Activated gamma-delta T cell treated with anti-CD3 and anti-CD28 coated beads, Interleukin-2, amount 50 U/mL, for 16 hours (primary cell): Measurements from ENCODE around the gene KIFBP.
"Not testable (repeated sequence)": the region's sequence is repeated elsewhere in the genome, so short reads cannot be mapped to it uniquely, and the experiment has no call there.

Experiments
- DNase-seq: peaks from one replicate; pipeline ENCODE4 v3.0.0-alpha.2; 2020; ENCODE audit warnings: low read depth

The KIFBP gene

GRCh38 chr10:69005704-69006485 is 17.3 kb downstream of the KIFBP start:
- DNase-seq = no peak

GRCh38 chr10:69007260-69007659 is 18.7 kb downstream of the KIFBP start:
- no peak for DNase-seq

- no peak for DNase-seq
Observed at GRCh38 chr10:69009360-69009759, 20.8 kb downstream of the KIFBP start.

GRCh38 chr10:69010151-69010640 is 21.6 kb downstream of the KIFBP start:
- DNase-seq = no peak

- DNase-seq = not testable (repeated sequence)
Observed at GRCh38 chr10:69012778-69013177, 24.2 kb downstream of the KIFBP start.

- no peak for DNase-seq
Observed at GRCh38 chr10:69014171-69014570, 25.6 kb downstream of the KIFBP start.

GRCh38 chr10:69018613-69019012 is 30.0 kb downstream of the KIFBP start:
- no peak for DNase-seq

- DNase-seq = no peak
Observed at GRCh38 chr10:69022611-69023010, 34.0 kb downstream of the KIFBP start.

GRCh38 chr10:69025370-69025896 is 36.8 kb downstream of the KIFBP start:
- no peak for DNase-seq

- DNase-seq = no peak
Observed at GRCh38 chr10:69033256-69033655, 44.7 kb downstream of the KIFBP start.

GRCh38 chr10:69037489-69037888 is 48.9 kb downstream of the KIFBP start:
- DNase-seq = no peak

- DNase-seq = not testable (repeated sequence)
Observed at GRCh38 chr10:69040904-69041303, 52.3 kb downstream of the KIFBP start.

GRCh38 chr10:69042417-69042816 is 53.8 kb downstream of the KIFBP start:
- DNase-seq = no peak

- DNase-seq = no peak
Observed at GRCh38 chr10:69042838-69043237, 54.2 kb downstream of the KIFBP start.

- DNase-seq = no peak
Observed at GRCh38 chr10:69043931-69044531, 55.4 kb downstream of the KIFBP start.

- DNase-seq = no peak
Observed at GRCh38 chr10:69044546-69044945, 55.9 kb downstream of the KIFBP start.

GRCh38 chr10:69045441-69046300 is 57.1 kb downstream of the KIFBP start:
- no peak for DNase-seq

- DNase-seq = no peak
Observed at GRCh38 chr10:69047111-69047832, 58.7 kb downstream of the KIFBP start.

- no peak for DNase-seq
Observed at GRCh38 chr10:69048103-69048502, 59.5 kb downstream of the KIFBP start.

GRCh38 chr10:69049566-69049961 is 61.0 kb downstream of the KIFBP start:
- no peak for DNase-seq

GRCh38 chr10:69051303-69051702 is 62.7 kb downstream of the KIFBP start:
- DNase-seq = no peak
